ENCODE results near the gene RBMS3. TPM values are rescaled to one million over a fixed set of nuclear protein-coding genes. Genes with fewer than 3 reads are reported as not detected.
"Not testable (repeated sequence)": the region's sequence is repeated elsewhere in the genome, so short reads cannot be mapped to it uniquely, and the experiment has no call there.

The RBMS3 gene
- total RNA-seq, 4 donors from 2014 or later = 2.8 to 77.6 (median 13.7) TPM

DNA sequence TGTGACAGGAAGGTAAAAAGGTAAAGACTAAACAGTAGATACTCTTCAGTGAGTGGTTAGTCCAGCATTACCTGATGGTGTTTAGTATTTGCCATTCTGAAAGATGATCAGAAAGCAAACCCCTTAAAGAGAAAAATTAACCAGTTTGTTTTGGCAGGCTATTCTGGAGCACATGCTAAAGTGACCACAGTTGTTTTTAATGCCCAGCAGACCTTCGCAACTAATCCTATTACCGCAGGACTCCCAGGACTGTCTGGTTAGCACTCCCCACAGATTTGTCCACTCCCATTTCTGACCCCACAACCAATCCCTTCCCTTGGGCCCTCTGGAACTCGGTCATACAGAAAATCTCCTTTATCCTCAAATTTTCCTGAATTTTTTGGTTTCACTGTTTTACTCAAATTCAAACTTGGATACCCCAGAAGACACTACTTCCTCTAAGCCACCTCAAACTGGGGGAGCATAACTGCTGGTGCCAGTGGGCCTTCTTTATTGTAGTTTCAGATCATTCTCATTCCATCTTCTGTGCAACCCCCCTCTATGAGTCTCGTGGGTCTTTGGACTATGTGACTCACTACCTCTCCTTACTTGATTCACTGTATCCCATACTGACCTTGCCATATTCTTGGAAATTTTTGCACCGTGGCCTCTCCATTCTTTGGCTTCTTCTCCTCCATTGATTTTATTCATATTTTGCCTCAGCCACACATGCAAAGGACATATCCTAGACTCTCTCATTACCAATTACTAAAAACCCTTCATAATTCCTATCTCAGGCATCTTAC is 104.4 kb downstream of the RBMS3 start:
- DNase-seq = no peak
- H3K36me3 ChIP-seq = no peaks in the 10 kb centered on the region
- no peaks in the 10 kb centered on the region for H3K9me3 ChIP-seq
- TF ChIP-seq, protein P1, sequence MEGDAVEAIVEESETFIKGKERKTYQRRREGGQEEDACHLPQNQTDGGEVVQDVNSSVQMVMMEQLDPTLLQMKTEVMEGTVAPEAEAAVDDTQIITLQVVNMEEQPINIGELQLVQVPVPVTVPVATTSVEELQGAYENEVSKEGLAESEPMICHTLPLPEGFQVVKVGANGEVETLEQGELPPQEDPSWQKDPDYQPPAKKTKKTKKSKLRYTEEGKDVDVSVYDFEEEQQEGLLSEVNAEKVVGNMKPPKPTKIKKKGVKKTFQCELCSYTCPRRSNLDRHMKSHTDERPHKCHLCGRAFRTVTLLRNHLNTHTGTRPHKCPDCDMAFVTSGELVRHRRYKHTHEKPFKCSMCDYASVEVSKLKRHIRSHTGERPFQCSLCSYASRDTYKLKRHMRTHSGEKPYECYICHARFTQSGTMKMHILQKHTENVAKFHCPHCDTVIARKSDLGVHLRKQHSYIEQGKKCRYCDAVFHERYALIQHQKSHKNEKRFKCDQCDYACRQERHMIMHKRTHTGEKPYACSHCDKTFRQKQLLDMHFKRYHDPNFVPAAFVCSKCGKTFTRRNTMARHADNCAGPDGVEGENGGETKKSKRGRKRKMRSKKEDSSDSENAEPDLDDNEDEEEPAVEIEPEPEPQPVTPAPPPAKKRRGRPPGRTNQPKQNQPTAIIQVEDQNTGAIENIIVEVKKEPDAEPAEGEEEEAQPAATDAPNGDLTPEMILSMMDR (IDR thresholded peaks at IDR 0.05) = no peak
- TF ChIP-seq POLR2A (IDR thresholded peaks at IDR 0.05) = no peak
- no peak overlapping the region for H3K27ac ChIP-seq
- no peaks in the 10 kb centered on the region for H3K27me3 ChIP-seq
- no peaks in the 10 kb centered on the region for H3K4me1 ChIP-seq
- H3K4me3 ChIP-seq = no peak overlapping the region

DNA sequence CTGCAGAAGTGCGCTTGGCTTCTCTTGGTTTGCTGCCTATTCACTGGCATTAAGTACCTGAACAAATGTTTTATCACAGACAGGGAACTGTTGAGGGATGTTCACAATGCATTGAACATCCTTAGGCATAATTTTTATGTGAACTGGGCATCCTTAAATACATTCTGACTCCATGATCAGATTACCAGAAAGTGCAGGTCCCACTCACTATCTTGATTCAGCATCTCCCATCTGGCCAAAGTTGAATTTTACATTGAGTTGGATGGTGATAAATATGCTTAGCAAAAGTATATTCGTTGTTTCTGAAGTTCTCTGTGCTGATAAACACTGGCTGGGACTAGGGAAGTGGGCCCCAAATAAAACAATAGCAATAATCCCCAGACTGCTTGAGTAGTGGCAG is 108.5 kb downstream of the RBMS3 start:
- H3K36me3 ChIP-seq = no peaks in the 10 kb centered on the region
- no peaks in the 10 kb centered on the region for H3K4me1 ChIP-seq
- no peak overlapping the region for H3K4me3 ChIP-seq
- no peak for DNase-seq
- no peak overlapping the region for H3K27ac ChIP-seq
- H3K9me3 ChIP-seq = no peaks in the 10 kb centered on the region
- no peak for TF ChIP-seq POLR2A (IDR thresholded peaks at IDR 0.05)
- TF ChIP-seq, protein P1 (IDR thresholded peaks at IDR 0.05) = no peak
- no peaks in the 10 kb centered on the region for H3K27me3 ChIP-seq

DNA sequence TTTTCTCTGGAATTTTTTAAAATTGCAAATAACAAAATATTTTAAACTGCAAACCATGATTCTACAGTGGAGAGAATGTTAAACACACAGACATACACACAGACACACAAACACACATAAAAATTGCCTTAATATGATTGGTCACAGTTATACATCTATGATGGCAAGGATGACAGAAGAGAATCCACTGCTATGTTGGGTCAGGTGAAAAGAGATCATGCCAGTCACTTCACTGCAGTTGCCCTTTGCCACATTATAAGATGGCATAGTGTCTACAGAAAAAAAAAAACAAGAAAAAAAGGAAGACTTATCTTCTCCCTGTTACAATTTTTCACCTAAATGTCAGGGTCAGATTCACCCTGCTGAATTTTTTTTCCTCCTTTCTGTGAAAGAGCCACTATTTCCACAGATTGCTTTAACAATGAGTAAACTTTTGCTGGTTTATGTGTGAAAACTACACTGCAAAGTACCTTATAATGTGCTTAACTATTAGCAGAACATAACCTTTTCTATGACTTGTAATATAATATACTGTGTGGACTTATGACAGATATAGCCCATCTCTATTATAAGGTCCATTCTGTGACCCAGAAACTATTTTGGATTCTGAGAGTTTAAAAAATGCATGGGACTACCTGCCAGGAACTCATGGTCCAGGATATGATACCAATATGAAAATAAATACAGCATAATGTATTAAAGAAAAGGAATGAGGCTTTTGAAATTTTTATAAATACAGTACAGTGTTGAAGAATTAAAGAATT is 111.9 kb downstream of the RBMS3 start:
- Histone ChIP-seq H3K27ac (no peak overlapping the region), H3K4me3 (no peak overlapping the region), H3K9me3 (no peaks in the 10 kb centered on the region), H3K36me3 (no peaks in the 10 kb centered on the region), H3K27me3 (no peaks in the 10 kb centered on the region), H3K4me1 (no peaks in the 10 kb centered on the region)
- DNase-seq = no peak
- TF ChIP-seq POLR2A (IDR thresholded peaks at IDR 0.05) = no peak
- TF ChIP-seq, protein P1 (IDR thresholded peaks at IDR 0.05) = no peak

DNA sequence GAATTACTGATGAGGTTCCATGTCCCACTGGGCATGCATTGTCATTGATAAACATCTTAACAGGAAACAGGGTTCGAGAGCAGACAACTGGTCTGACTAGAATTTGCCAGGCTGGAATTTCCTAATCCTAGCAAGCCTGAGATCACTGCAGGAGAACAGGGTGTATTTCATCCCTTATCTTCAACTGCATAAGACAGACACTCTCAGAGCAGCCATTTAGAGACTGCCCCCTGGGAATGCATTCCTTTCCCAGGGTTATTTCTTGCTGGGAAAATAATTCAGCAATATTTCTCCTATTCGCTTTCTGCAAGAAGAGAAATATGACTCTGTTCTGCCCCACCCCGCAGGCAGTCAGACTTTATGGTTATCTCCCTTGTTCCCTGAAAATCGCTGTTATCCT is 113.1 kb downstream of the RBMS3 start:
- not testable (repeated sequence) for H3K4me3 ChIP-seq, H3K27me3 ChIP-seq, H3K9me3 ChIP-seq, H3K4me1 ChIP-seq, H3K36me3 ChIP-seq, H3K27ac ChIP-seq, DNase-seq

DNA sequence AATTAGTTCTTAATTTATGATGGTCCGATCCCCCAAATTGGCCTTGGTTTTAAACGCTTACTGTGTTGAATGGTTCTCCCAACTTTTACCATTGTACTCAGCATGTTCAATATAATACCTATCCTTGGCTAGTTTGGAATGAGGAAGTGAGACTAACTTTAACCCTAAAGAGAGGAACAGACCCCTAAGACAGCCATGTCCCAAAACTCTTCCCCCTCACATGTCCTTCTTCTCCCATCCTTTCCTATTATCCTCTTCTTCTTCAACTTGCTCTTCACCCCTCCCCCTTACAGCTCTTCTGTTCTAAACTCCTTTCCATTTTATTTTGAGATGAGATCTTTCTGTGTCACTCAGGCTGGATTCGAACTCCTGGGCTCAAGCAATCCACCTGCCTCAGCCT is 116.5 kb downstream of the RBMS3 start:
- Histone ChIP-seq H3K27me3 (no peaks in the 10 kb centered on the region), H3K36me3 (no peaks in the 10 kb centered on the region), H3K4me3 (no peak overlapping the region), H3K27ac (no peak overlapping the region), H3K4me1 (no peaks in the 10 kb centered on the region), H3K9me3 (no peaks in the 10 kb centered on the region)
- DNase-seq = no peak
- TF ChIP-seq, protein P1 (IDR thresholded peaks at IDR 0.05) = no peak
- TF ChIP-seq POLR2A (IDR thresholded peaks at IDR 0.05) = no peak

DNA sequence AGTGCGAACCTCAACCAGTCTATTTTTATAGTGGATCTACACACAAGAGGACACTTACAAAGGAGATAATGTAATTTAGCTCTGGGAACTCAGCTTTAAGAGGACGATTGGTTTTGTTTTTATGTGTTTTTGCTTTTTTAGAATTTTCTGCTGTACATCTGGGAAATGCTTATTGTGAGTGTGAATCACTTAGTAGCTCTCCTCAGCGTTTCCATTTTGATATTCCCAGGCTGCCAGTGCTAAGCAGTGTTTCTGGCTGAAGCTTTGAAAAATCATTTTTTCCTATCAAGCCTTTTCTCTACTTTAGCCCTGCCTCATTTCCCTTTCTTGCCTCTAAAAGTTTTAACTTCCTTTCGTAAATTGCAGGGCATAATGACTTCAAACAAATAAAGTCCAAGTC is 117.9 kb downstream of the RBMS3 start:
- TF ChIP-seq, protein P1 (IDR thresholded peaks at IDR 0.05) = no peak
- TF ChIP-seq POLR2A (IDR thresholded peaks at IDR 0.05) = no peak

More for the DNA sequence above, 117.9 kb downstream of the RBMS3 start:
- Histone ChIP-seq H3K27ac (no peak overlapping the region), H3K9me3 (no peaks in the 10 kb centered on the region), H3K27me3 (no peaks in the 10 kb centered on the region), H3K4me1 (no peaks in the 10 kb centered on the region), H3K36me3 (no peaks in the 10 kb centered on the region), H3K4me3 (no peak overlapping the region)
- DNase-seq = no peak
